IPS-20b (cell line): ENCODE measurements around the gene ECT2L.
"Not testable (repeated sequence)": the region's sequence is repeated elsewhere in the genome, so short reads cannot be mapped to it uniquely, and the experiment has no call there.

Experiments used
- H3K27ac ChIP-seq: one replicate; pipeline ENCODE4 v1.5.1; 2013; ENCODE audit warnings: low read length
- H3K27me3 ChIP-seq: 2 replicates; pipeline ENCODE4 v1.6.1; 2013; ENCODE audit warnings: mild to moderate bottlenecking, low read length, inconsistent platforms; ENCODE audit not compliant: insufficient read depth
- H3K36me3 ChIP-seq: 2 replicates; pipeline ENCODE4 v1.6.1; 2013; ENCODE audit warnings: low read depth, mild to moderate bottlenecking, inconsistent platforms, low read length, moderate library complexity; ENCODE audit not compliant: insufficient read depth
- H3K4me1 ChIP-seq: 2 replicates; pipeline ENCODE4 v1.6.1; 2013; ENCODE audit warnings: mild to moderate bottlenecking, control low read depth, inconsistent platforms, low read length, moderate library complexity; ENCODE audit not compliant: insufficient read depth
- H3K4me3 ChIP-seq: 2 replicates; pipeline ENCODE4 v1.5.1; 2013; ENCODE audit warnings: mild to moderate bottlenecking, low read length, inconsistent platforms
- H3K9ac ChIP-seq: 2 replicates; pipeline ENCODE4 v1.6.1; 2013; ENCODE audit warnings: low read depth, mild to moderate bottlenecking, inconsistent platforms, low read length, moderate library complexity
- H3K9me3 ChIP-seq: 2 replicates; pipeline ENCODE4 v1.6.1; 2013; ENCODE audit warnings: mild to moderate bottlenecking, low read depth, low read length, inconsistent platforms; ENCODE audit not compliant: insufficient read depth

The ECT2L gene

GRCh38 chr6:138912308-138912707 lies 116.4 kb downstream of the ECT2L start:
- Histone ChIP-seq H3K9me3 (no peaks in the 10 kb centered on the region), H3K27ac (no peak overlapping the region), H3K4me3 (no peak overlapping the region), H3K4me1 (no peaks in the 10 kb centered on the region), H3K36me3 (peaks cover 96% of the 10 kb centered on the region), H3K9ac (no peak overlapping the region), H3K27me3 (no peaks in the 10 kb centered on the region)

GRCh38 chr6:138914701-138915100 lies 118.8 kb downstream of the ECT2L start:
- no peak overlapping the region for H3K9ac ChIP-seq
- H3K9me3 ChIP-seq, result no peaks in the 10 kb centered on the region
- H3K4me3 ChIP-seq, result no peak overlapping the region
- no peaks in the 10 kb centered on the region for H3K4me1 ChIP-seq
- peaks cover 94% of the 10 kb centered on the region for H3K36me3 ChIP-seq
- H3K27ac ChIP-seq, result no peak overlapping the region
- no peaks in the 10 kb centered on the region for H3K27me3 ChIP-seq

GRCh38 chr6:138920906-138921305 lies 125.0 kb downstream of the ECT2L start:
- Histone ChIP-seq H3K4me1 (no peaks in the 10 kb centered on the region), H3K27ac (no peak overlapping the region), H3K9ac (no peak overlapping the region), H3K36me3 (peaks cover 59% of the 10 kb centered on the region), H3K27me3 (no peaks in the 10 kb centered on the region), H3K4me3 (no peak overlapping the region), H3K9me3 (no peaks in the 10 kb centered on the region)

GRCh38 chr6:138923561-138923960 lies 127.7 kb downstream of the ECT2L start:
- Histone ChIP-seq H3K9me3 (no peaks in the 10 kb centered on the region), H3K9ac (no peak overlapping the region), H3K36me3 (peaks cover 55% of the 10 kb centered on the region), H3K27ac (no peak overlapping the region), H3K27me3 (no peaks in the 10 kb centered on the region), H3K4me1 (no peaks in the 10 kb centered on the region), H3K4me3 (no peak overlapping the region)

GRCh38 chr6:138925806-138926205 lies 129.9 kb downstream of the ECT2L start:
- H3K9me3 ChIP-seq, result no peaks in the 10 kb centered on the region
- no peak overlapping the region for H3K27ac ChIP-seq
- H3K4me3 ChIP-seq, result no peak overlapping the region
- no peaks in the 10 kb centered on the region for H3K27me3 ChIP-seq
- peaks cover 50% of the 10 kb centered on the region for H3K36me3 ChIP-seq
- H3K9ac ChIP-seq, result no peak overlapping the region
- H3K4me1 ChIP-seq, result no peaks in the 10 kb centered on the region

- H3K4me1 ChIP-seq, result no peaks in the 10 kb centered on the region
- no peak overlapping the region for H3K9ac ChIP-seq
- no peaks in the 10 kb centered on the region for H3K27me3 ChIP-seq
- peaks cover 46% of the 10 kb centered on the region for H3K36me3 ChIP-seq
- no peak overlapping the region for H3K27ac ChIP-seq
- no peak overlapping the region for H3K4me3 ChIP-seq
- no peaks in the 10 kb centered on the region for H3K9me3 ChIP-seq
Observed at GRCh38 chr6:138926579-138926978, 130.7 kb downstream of the ECT2L start.

- no peak overlapping the region for H3K27ac ChIP-seq
- H3K4me1 ChIP-seq, result no peaks in the 10 kb centered on the region
- peaks cover 46% of the 10 kb centered on the region for H3K36me3 ChIP-seq
Observed at GRCh38 chr6:138931660-138932059, 135.8 kb downstream of the ECT2L start.

GRCh38 chr6:138936873-138937272 lies 141.0 kb downstream of the ECT2L start:
- H3K27me3 ChIP-seq, H3K4me1 ChIP-seq, H3K9ac ChIP-seq, H3K9me3 ChIP-seq, H3K27ac ChIP-seq, H3K4me3 ChIP-seq: not testable (repeated sequence)
- peaks cover 62% of the 10 kb centered on the region for H3K36me3 ChIP-seq

More at GRCh38 chr6:138931660-138932059, 135.8 kb downstream of the ECT2L start:
- Histone ChIP-seq H3K9ac (no peak overlapping the region), H3K4me3 (no peak overlapping the region), H3K27me3 (no peaks in the 10 kb centered on the region), H3K9me3 (no peaks in the 10 kb centered on the region)

GRCh38 chr6:138943089-138943625 lies 147.3 kb downstream of the ECT2L start:
- Histone ChIP-seq H3K9me3 (no peaks in the 10 kb centered on the region), H3K4me1 (peaks cover 2% of the 10 kb centered on the region; the same call in 1 of the 2 replicates), H3K4me3 (no peak overlapping the region), H3K9ac (no peak overlapping the region), H3K36me3 (peaks cover 64% of the 10 kb centered on the region), H3K27me3 (no peaks in the 10 kb centered on the region), H3K27ac (no peak overlapping the region)

- H3K27me3 ChIP-seq, result no peaks in the 10 kb centered on the region
- H3K9ac ChIP-seq, result no peak overlapping the region
- H3K36me3 ChIP-seq, result peaks cover 54% of the 10 kb centered on the region
- H3K9me3 ChIP-seq, result no peaks in the 10 kb centered on the region
- no peak overlapping the region for H3K4me3 ChIP-seq
- H3K4me1 ChIP-seq, result peaks cover 6% of the 10 kb centered on the region; the same call in 1 of the 2 replicates
- no peak overlapping the region for H3K27ac ChIP-seq
Observed at GRCh38 chr6:138944412-138944811, 148.5 kb downstream of the ECT2L start.

- Histone ChIP-seq H3K4me1 (peaks cover 6% of the 10 kb centered on the region; the same call in 1 of the 2 replicates), H3K36me3 (peaks cover 47% of the 10 kb centered on the region), H3K9me3 (no peaks in the 10 kb centered on the region), H3K4me3 (no peak overlapping the region), H3K27me3 (no peaks in the 10 kb centered on the region), H3K9ac (no peak overlapping the region), H3K27ac (no peak overlapping the region)
Observed at GRCh38 chr6:138945354-138945753, 149.5 kb downstream of the ECT2L start.

GRCh38 chr6:138948004-138948403 lies 152.1 kb downstream of the ECT2L start:
- peaks cover 6% of the 10 kb centered on the region; the same call in 1 of the 2 replicates for H3K4me1 ChIP-seq
- H3K27me3 ChIP-seq, result no peaks in the 10 kb centered on the region
- H3K9ac ChIP-seq, result no peak overlapping the region
- peaks cover 24% of the 10 kb centered on the region for H3K36me3 ChIP-seq
- H3K9me3 ChIP-seq, result no peaks in the 10 kb centered on the region
- H3K4me3 ChIP-seq, result no peak overlapping the region
- no peak overlapping the region for H3K27ac ChIP-seq
